Activated CD4-positive, alpha-beta T cell treated with anti-CD3 and anti-CD28 coated beads, Interleukin-2, amount 50 U/mL, for 1 hour (primary cell): ENCODE measurements around the gene DOCK8.
A peak's percentile ranks its signal among the peaks of the same experiment; 100 is the strongest.

ENCODE experiments used
- DNase-seq: peaks from one replicate; pipeline ENCODE4 v3.0.0-alpha.2; 2020

The DOCK8 gene

GRCh38 chr9:431701-432100, 217.0 kb downstream of the DOCK8 start:
- DNase-seq, result no peak

- DNase-seq, result no peak
Measured at GRCh38 chr9:436482-436881, 221.8 kb downstream of the DOCK8 start.

DNA sequence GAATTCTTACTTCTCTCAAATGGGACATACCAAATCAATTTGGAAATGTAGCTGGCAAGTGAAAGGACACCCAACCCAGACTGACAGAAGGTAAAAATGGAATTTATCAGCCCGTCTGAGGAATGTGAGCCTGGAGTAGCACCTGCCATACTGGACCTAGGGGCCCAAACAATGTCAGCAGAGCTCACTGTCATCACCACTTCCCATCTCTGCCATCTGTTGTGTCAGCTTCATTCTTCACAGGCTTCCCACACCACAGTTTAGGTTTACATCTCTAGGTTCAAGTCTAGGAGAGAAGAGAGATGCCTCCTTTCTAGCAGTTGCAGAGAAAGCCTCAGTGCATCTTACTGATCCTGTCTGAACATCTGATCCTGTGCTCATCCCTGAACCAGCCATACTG, 222.4 kb downstream of the DOCK8 start:
- DNase-seq, result no peak

DNA sequence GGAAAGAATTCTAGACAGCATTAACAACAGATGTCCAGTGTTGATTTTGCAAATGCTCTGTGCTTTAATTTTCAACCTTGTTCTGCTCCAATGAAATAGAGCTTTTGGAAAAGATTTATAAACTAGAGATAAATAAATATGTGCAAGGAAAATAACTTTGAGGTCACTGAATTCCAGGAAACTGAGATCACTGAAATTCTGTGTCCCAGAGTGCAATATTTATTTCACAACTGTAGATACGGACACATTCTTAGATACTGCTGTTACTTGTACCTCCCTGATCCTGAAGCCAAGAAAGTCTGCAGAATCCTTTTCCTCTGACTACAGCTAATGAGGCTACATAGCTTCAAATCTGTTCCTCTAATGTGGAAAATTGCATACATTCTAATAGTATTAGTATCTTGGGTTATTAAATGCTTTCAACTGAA, 222.9 kb downstream of the DOCK8 start:
- no peak for DNase-seq

DNA sequence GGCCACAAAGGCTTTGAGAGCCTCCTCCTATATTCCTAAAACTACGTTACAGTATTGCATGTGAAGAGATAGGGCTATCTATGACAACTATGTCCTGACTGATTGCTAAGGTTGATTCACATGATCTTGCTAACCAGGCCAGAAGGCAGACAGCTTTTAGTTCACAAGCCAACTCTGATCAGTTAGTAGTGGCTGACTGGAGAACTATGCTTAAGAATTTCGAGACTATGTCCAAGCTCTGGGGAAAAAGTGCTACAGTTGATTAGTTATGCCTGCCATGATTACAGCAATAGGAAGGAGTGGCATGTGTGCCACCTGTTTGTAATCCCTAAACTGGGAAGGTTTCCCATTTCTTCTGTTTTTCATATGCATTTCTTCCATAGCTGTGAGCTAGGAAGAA, 223.4 kb downstream of the DOCK8 start:
- no peak for DNase-seq

- DNase-seq, result no peak
Measured at GRCh38 chr9:438961-439768, 224.5 kb downstream of the DOCK8 start.

- no peak for DNase-seq
Measured at GRCh38 chr9:441126-441525, 226.5 kb downstream of the DOCK8 start.

- DNase-seq, result no peak
Measured at GRCh38 chr9:444528-444927, 229.9 kb downstream of the DOCK8 start.

- DNase-seq, result no peak
Measured at GRCh38 chr9:445033-445432, 230.4 kb downstream of the DOCK8 start.

GRCh38 chr9:446074-446699, 231.5 kb downstream of the DOCK8 start:
- no peak for DNase-seq

DNA sequence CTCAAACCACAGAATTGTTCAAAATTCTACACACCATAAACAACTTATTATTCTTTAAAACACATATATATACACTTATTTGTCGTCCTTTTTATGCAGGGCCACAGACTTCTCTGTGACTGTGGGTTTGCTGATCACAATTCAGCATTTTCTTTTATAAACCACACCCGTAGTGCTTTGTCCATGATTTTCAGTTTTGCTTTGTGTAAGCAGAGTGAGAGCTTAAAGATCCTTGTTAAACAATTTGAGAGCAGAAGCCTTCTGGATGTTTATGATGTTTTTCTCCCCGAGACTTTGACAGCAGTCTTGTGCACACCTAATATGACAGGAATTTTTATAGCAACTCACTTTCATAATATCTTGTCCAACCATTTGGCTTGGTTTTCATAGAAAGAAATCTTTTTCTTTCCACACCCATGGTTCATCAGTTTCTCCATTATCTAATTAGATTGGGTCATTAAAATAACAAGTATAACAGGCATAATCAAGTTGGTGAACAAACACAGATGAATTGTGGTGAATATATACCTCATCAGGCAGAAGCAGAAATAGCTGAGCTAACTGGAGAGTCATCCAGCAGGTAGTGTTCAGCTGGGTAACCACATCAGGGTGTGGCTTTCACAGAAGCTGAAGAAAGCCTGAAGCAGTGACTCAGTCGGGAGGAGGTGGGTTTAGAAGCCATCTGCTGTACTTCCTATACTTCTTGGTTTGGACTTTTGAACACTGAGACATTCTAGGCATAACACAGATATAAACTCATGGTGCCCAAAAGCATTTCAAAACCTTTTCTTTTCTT, 232.8 kb downstream of the DOCK8 start:
- DNase-seq, result peak; percentile 52

DNA sequence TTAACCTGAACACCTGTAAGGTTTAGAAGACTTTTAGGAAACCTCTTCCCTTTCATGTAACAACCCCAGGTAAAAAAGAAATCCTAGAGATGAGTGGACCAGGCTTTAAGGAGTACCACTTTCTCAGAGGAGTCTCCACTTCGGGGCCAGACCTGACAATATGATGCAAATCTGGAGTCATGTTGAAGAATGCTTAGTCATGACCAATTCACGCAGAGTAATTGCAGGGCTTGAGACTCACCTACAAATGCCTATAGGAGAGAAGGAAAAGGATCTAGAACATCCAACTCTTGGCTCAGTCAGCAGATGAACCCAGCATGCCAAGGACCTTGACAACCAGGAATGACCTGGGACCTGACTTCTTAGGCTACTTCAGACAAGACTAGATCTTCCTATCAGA, 235.4 kb downstream of the DOCK8 start:
- no peak for DNase-seq

GRCh38 chr9:450561-450960, 235.9 kb downstream of the DOCK8 start:
- no peak for DNase-seq

DNA sequence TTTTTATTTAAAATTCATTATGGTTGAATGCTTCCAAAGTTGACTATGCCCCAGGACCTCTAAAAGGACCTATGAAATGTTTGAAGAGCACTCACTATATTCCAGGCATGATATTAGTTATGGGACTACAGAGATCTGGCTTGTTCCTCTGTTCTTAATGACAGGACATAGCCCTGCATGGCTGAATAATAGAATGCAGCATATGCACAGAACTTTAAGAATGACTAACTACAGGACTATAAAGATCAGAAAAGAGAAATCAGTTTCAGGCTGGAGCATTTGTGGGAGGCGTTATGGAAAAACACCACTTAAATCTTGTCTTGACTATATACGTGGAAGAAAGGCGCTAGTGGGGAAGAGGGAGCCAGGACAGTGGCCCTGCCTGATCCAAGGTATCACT, 239.2 kb downstream of the DOCK8 start:
- no peak for DNase-seq

DNA sequence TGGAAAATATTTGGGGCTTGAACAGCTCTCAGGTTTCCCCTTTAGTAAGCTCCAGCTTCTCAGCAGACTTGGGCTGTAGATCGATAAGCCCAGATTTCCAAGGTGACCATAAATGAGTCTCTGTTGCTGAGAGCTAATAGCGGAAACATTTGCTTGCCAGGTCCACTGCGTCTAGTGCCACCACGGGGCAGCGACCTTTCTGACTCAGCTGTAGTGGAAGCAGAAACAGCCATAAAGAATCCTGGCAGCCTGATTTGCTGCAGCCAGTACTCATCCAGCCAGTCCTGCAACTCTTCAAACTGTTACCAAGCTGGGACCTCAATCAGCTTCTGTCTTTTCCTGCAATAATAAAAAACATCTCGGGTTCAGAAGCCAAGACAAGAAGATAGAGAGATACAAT, 241.7 kb downstream of the DOCK8 start:
- DNase-seq, result no peak

DNA sequence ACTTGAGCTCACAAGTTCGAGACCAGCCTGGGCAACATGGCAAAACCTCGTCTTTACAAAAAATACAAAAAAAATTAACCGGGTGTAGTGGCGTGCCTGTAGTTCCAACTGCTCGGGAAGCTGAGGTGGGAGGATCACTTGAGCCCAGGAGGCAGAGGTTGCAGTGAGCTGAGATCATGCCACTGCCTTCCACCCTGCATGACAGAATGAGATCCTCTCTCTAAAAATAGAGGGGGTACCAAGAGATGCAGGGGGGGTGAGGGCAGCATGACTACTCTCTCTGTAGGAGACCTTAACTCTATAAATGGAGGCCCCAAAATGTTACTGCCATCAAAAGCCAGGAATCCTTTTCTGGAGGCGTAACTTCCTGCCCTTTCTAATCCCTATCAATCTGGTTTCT, 243.9 kb downstream of the DOCK8 start:
- DNase-seq, result no peak

GRCh38 chr9:459491-460444, 245.1 kb downstream of the DOCK8 start:
- no peak for DNase-seq

DNA sequence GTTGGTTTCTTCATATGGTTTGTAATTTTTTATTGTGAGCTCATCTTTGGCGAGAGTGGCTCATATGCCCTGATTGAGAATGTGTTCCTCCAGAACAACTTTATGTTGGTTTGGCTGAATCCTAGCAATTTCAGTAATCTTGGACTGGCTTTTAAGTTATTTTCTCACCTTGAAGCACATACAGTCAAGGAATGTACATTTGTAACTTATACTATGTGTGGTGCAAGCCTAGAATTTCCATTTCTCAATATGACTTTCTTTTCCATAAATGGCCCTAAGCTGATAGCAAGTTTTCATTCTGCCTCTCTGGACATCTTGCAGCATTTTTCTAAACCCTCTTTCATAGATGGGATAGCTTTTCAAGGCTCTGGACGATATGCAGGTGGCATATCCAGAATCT, 247.5 kb downstream of the DOCK8 start:
- no peak for DNase-seq

DNA sequence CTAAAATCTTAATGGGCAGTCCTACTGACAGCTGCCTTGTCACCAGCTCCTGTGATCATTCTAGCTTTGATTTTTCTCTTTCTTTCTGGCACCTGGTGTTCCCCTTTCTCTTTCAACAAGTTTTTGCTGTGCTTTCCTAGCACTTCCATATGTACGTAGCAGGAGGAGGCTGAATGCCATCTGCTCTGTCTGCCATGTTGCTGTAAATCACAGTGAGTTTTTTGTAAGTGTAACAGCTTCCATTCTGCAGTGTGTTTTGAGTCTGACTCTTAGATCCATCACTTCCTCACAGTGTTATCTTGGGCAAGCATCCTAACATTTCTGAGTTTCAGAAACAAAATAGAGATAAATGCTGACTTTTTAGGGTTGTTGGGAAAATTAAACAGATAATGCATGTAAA, 247.9 kb downstream of the DOCK8 start:
- DNase-seq, result no peak

DNA sequence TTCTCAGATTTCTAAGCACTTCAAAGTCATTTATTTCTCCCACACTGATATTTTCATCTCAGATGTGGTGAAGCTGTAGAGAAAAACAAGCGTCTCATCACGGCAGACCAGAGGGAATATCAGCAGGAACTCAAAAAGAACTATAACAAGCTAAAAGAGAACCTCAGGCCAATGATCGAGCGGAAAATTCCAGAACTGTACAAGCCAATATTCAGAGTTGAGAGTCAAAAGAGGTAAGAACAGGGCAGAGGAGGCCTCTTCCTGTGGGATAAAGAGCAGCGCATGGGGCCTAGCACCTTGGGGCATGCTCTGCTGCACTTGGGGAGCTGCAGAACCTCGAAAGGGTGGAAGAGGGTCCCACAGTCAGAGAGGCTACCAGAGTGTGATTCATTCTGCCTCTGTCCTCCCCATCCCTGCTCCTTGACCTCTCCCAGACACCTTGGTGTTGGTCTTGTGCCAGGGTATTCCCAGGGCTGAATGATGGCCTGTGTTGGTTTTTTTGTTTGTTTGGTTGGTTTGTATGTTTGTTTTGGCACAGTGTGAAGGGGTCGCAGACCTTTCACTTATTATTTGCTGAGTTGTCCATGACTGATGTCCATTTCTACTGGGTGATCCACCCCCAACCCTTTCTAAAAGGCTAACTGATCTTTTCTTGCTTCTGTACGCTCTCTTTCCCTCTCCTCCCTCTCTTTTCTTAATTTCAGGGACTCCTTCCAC, 248.9 kb downstream of the DOCK8 start:
- DNase-seq, result no peak

DNA sequence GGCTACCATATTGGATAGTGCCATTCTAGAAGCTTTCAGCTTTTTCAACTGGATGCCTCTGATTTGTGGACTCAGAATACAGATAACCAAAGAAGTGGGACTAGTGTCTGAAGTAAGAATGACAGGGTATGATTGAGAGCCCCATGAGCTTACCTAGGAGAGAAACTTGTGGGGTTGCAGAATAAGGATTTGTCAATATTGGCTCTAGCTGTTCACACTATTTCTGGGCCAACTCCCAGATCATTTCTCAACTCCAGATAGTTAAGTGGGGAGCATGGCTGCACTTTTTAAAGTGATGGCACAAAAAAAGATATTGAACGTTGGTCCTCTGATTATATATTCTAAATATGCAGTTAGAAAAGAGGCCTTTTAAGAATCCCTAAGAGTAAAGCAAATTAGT, 252.1 kb downstream of the DOCK8 start:
- DNase-seq, result no peak
